Stimulated activated effector memory CD8-positive, alpha-beta T cell treated with anti-CD3 and anti-CD28 coated beads, Interleukin-12 subunit alpha, Interleukin-12 subunit beta, amount 100 ng/mL, for 72 hours (primary cell): ENCODE measurements around the gene PGM1.

Experiments
- ATAC-seq: fragments of 150-1000 bp; cut with Tn5 transposase; 2 replicates; pipeline ENCODE4 v1.10.0; 2021
- DNase-seq, 2 donors: peaks; one replicate each; pipeline ENCODE4 v3.0.0; 2021 to 2022; ENCODE audit warnings: low spot score in 2 of 2
- H3K27ac Mint-ChIP-seq: one replicate; pipeline ENCODE4 v1.8.0; 2022; ENCODE audit warnings: mild to moderate bottlenecking, mixed read lengths
- H3K36me3 Mint-ChIP-seq: one replicate; pipeline ENCODE4 v1.8.0; 2022; ENCODE audit warnings: mild to moderate bottlenecking, mixed read lengths
- H3K4me1 Mint-ChIP-seq: one replicate; pipeline ENCODE4 v1.8.0; 2022; ENCODE audit warnings: mixed read lengths
- H3K4me3 Mint-ChIP-seq: one replicate; pipeline ENCODE4 v1.8.0; 2022; ENCODE audit warnings: mild to moderate bottlenecking, mixed read lengths
- H3K9me3 Mint-ChIP-seq: one replicate; pipeline ENCODE4 v1.8.0; 2022; ENCODE audit warnings: mixed read lengths

The PGM1 gene

GRCh38 chr1:63679589-63679988, 86.4 kb downstream of the PGM1 start:
- Mint-ChIP-seq H3K27ac (no peak overlapping the region), H3K4me1 (no peaks in the 10 kb centered on the region), H3K9me3 (no peaks in the 10 kb centered on the region), H3K36me3 (no peaks in the 10 kb centered on the region), H3K4me3 (no peak overlapping the region)
- DNase-seq, result no peak
- no peak for ATAC-seq

GRCh38 chr1:63682936-63683335, 89.7 kb downstream of the PGM1 start:
- ATAC-seq, result no peak
- H3K9me3 Mint-ChIP-seq, result no peaks in the 10 kb centered on the region

GRCh38 chr1:63683759-63684158, 90.5 kb downstream of the PGM1 start:
- Mint-ChIP-seq H3K4me3 (no peak overlapping the region), H3K36me3 (no peaks in the 10 kb centered on the region), H3K27ac (no peak overlapping the region), H3K9me3 (no peaks in the 10 kb centered on the region), H3K4me1 (no peaks in the 10 kb centered on the region)
- ATAC-seq (no peak), DNase-seq (no peak)

More at GRCh38 chr1:63682936-63683335, 89.7 kb downstream of the PGM1 start:
- DNase-seq, result no peak
- Mint-ChIP-seq H3K4me3 (no peak overlapping the region), H3K4me1 (no peaks in the 10 kb centered on the region), H3K27ac (no peak overlapping the region), H3K36me3 (no peaks in the 10 kb centered on the region)

- Mint-ChIP-seq H3K36me3 (no peaks in the 10 kb centered on the region), H3K27ac (no peak overlapping the region), H3K9me3 (no peaks in the 10 kb centered on the region), H3K4me1 (no peaks in the 10 kb centered on the region), H3K4me3 (no peak overlapping the region)
- DNase-seq, result no peak
- no peak for ATAC-seq
These were observed 93.5 kb downstream of the PGM1 start for GRCh38 chr1:63686696-63687095.

GRCh38 chr1:63688302-63688890, 95.2 kb downstream of the PGM1 start:
- Mint-ChIP-seq H3K27ac (no peak overlapping the region), H3K9me3 (no peaks in the 10 kb centered on the region), H3K4me1 (no peaks in the 10 kb centered on the region), H3K36me3 (no peaks in the 10 kb centered on the region), H3K4me3 (no peak overlapping the region)
- DNase-seq, result no peak
- no peak for ATAC-seq

- Mint-ChIP-seq H3K9me3 (no peaks in the 10 kb centered on the region), H3K4me3 (no peak overlapping the region), H3K27ac (no peak overlapping the region), H3K4me1 (no peaks in the 10 kb centered on the region), H3K36me3 (no peaks in the 10 kb centered on the region)
- DNase-seq, result no peak
- ATAC-seq, result no peak
These were observed 97.9 kb downstream of the PGM1 start for GRCh38 chr1:63690966-63691700.

- ATAC-seq, result no peak
- H3K27ac Mint-ChIP-seq, result no peak overlapping the region
- H3K9me3 Mint-ChIP-seq, result no peaks in the 10 kb centered on the region
- no peaks in the 10 kb centered on the region for H3K36me3 Mint-ChIP-seq
- no peaks in the 10 kb centered on the region for H3K4me1 Mint-ChIP-seq
- DNase-seq, result no peak
- no peak overlapping the region for H3K4me3 Mint-ChIP-seq
These were observed 98.7 kb downstream of the PGM1 start for GRCh38 chr1:63691701-63692425.

- ATAC-seq, result peak; percentile 36
- no peaks in the 10 kb centered on the region for H3K36me3 Mint-ChIP-seq
- no peak overlapping the region for H3K4me3 Mint-ChIP-seq
- no peak for DNase-seq
- no peak overlapping the region for H3K27ac Mint-ChIP-seq
- no peaks in the 10 kb centered on the region for H3K9me3 Mint-ChIP-seq
- H3K4me1 Mint-ChIP-seq, result no peaks in the 10 kb centered on the region
These were observed 100.8 kb downstream of the PGM1 start for GRCh38 chr1:63693944-63694571.

GRCh38 chr1:63698001-63698838, 105.0 kb downstream of the PGM1 start:
- ATAC-seq (no peak), DNase-seq (no peak)
- Mint-ChIP-seq H3K4me1 (no peaks in the 10 kb centered on the region), H3K9me3 (no peaks in the 10 kb centered on the region), H3K36me3 (no peaks in the 10 kb centered on the region), H3K27ac (no peak overlapping the region), H3K4me3 (no peak overlapping the region)

GRCh38 chr1:63701187-63701586, 108.0 kb downstream of the PGM1 start:
- Mint-ChIP-seq H3K9me3 (no peaks in the 10 kb centered on the region), H3K4me1 (no peaks in the 10 kb centered on the region), H3K27ac (no peak overlapping the region), H3K4me3 (no peak overlapping the region), H3K36me3 (no peaks in the 10 kb centered on the region)
- DNase-seq (no peak), ATAC-seq (no peak)

GRCh38 chr1:63703701-63704107, 110.5 kb downstream of the PGM1 start:
- Mint-ChIP-seq H3K9me3 (no peaks in the 10 kb centered on the region), H3K36me3 (no peaks in the 10 kb centered on the region), H3K27ac (no peak overlapping the region), H3K4me3 (no peak overlapping the region), H3K4me1 (no peaks in the 10 kb centered on the region)
- ATAC-seq (no peak), DNase-seq (no peak)

GRCh38 chr1:63704443-63704842, 111.2 kb downstream of the PGM1 start:
- Mint-ChIP-seq H3K36me3 (no peaks in the 10 kb centered on the region), H3K9me3 (no peaks in the 10 kb centered on the region), H3K4me3 (no peak overlapping the region), H3K4me1 (no peaks in the 10 kb centered on the region), H3K27ac (no peak overlapping the region)
- ATAC-seq (no peak), DNase-seq (no peak)

- ATAC-seq (no peak), DNase-seq (no peak)
- no peak overlapping the region for H3K4me3 Mint-ChIP-seq
- no peaks in the 10 kb centered on the region for H3K36me3 Mint-ChIP-seq
- H3K4me1 Mint-ChIP-seq, result no peaks in the 10 kb centered on the region
- no peak overlapping the region for H3K27ac Mint-ChIP-seq
- no peaks in the 10 kb centered on the region for H3K9me3 Mint-ChIP-seq
These were observed 111.9 kb downstream of the PGM1 start for GRCh38 chr1:63705078-63705477.

GRCh38 chr1:63709267-63709828, 116.1 kb downstream of the PGM1 start:
- ATAC-seq, result no peak
- Mint-ChIP-seq H3K4me3 (no peak overlapping the region), H3K4me1 (no peaks in the 10 kb centered on the region), H3K27ac (no peak overlapping the region), H3K9me3 (no peaks in the 10 kb centered on the region), H3K36me3 (no peaks in the 10 kb centered on the region)
- DNase-seq, result no peak
